ENCODE results near the gene MGST3.

- TF ChIP-seq CTCF (IDR thresholded peaks at IDR 0.05) (no peak), POLR2A (IDR thresholded peaks at IDR 0.05) (no peak)
Observed at GRCh38 chr1:165695031-165695430, 64.0 kb downstream of the MGST3 start.

Measured in body of pancreas (tissue), 4 donors.